ENCODE measurements around the gene ELANE.

GRCh38 chr19:896434-896833 lies 44.3 kb downstream of the ELANE start:
- TF ChIP-seq CTCF (IDR thresholded peaks at IDR 0.05): no peak
- TF ChIP-seq POLR2A (IDR thresholded peaks at IDR 0.05): no peak
